ENCODE data around the gene WDR86.

Gene WDR86

GRCh38 chr7:151424799-151425198 is 15.0 kb upstream of the WDR86 start:
- Histone ChIP-seq H3F3A (ENCODE audit: insufficient read depth, low read length) (peaks cover 10% of the 10 kb centered on the region), H3K4me2 (ENCODE audit: low read depth, low read length) (no peak overlapping the region), H3K9ac (ENCODE audit: low read length) (no peak overlapping the region), H3K4me1 (ENCODE audit: low read length) (peaks cover 10% of the 10 kb centered on the region), H3K36me3 (replicated peaks; ENCODE audit: insufficient read depth, low read length) (no peaks in the 10 kb centered on the region), H3K27me3 (replicated peaks; ENCODE audit: insufficient read depth, low read length) (no peaks in the 10 kb centered on the region; the same call in 1 of the 2 replicates), H3K9me2 (replicated peaks; ENCODE audit: insufficient read depth, low read length) (no peaks in the 10 kb centered on the region), H2AFZ (ENCODE audit: low read length) (no peak overlapping the region), H3K79me2 (ENCODE audit: low read length) (no peaks in the 10 kb centered on the region), H3K27ac (ENCODE audit: low read length) (no peak overlapping the region), H3K4me3 (ENCODE audit: low read length) (no peak overlapping the region), H3K9me3 (replicated peaks; ENCODE audit: insufficient read depth, low read length) (no peaks in the 10 kb centered on the region), H4K20me1 (ENCODE audit: insufficient read depth, low read length) (no peaks in the 10 kb centered on the region)
- no peak for TF ChIP-seq EZH2 (optimal IDR thresholded peaks at IDR 0.05; ENCODE audit: low read depth, low read length)
- no peak for TF ChIP-seq CTCF (IDR thresholded peaks at IDR 0.05; ENCODE audit: low read length)
- no peak for TF ChIP-seq EZH2phosphoT487 (IDR thresholded peaks at IDR 0.05; ENCODE audit: low read length)
- DNase-seq, result no peak

- TF ChIP-seq EZH2 (optimal IDR thresholded peaks at IDR 0.05; ENCODE audit: low read depth, low read length), result no peak
- no peak for TF ChIP-seq EZH2phosphoT487 (IDR thresholded peaks at IDR 0.05; ENCODE audit: low read length)
- TF ChIP-seq CTCF (IDR thresholded peaks at IDR 0.05; ENCODE audit: low read length), result no peak
- peaks cover 2% of the 10 kb centered on the region for H3K4me1 ChIP-seq (ENCODE audit: low read length)
- peaks cover 1% of the 10 kb centered on the region; the same call in 1 of the 2 replicates for H3F3A ChIP-seq (ENCODE audit: insufficient read depth, low read length)
- H3K79me2 ChIP-seq (ENCODE audit: low read length), result no peaks in the 10 kb centered on the region
- H3K36me3 ChIP-seq (replicated peaks; ENCODE audit: insufficient read depth, low read length), result no peaks in the 10 kb centered on the region
- H3K4me3 ChIP-seq (ENCODE audit: low read length), result no peak overlapping the region
- DNase-seq, result no peak
- H2AFZ ChIP-seq (ENCODE audit: low read length), result no peak overlapping the region
- H3K9me3 ChIP-seq (replicated peaks; ENCODE audit: insufficient read depth, low read length), result no peaks in the 10 kb centered on the region
- H4K20me1 ChIP-seq (ENCODE audit: insufficient read depth, low read length), result no peaks in the 10 kb centered on the region
- H3K9me2 ChIP-seq (replicated peaks; ENCODE audit: insufficient read depth, low read length), result no peaks in the 10 kb centered on the region
- H3K4me2 ChIP-seq (ENCODE audit: low read depth, low read length), result no peak overlapping the region
- no peaks in the 10 kb centered on the region; the same call in 1 of the 2 replicates for H3K27me3 ChIP-seq (replicated peaks; ENCODE audit: insufficient read depth, low read length)
- no peak overlapping the region for H3K27ac ChIP-seq (ENCODE audit: low read length)
- H3K9ac ChIP-seq (ENCODE audit: low read length), result no peak overlapping the region
Measured at GRCh38 chr7:151423936-151424335, 14.1 kb upstream of the WDR86 start.

GRCh38 chr7:151423226-151423625 is 13.4 kb upstream of the WDR86 start:
- Histone ChIP-seq H2AFZ (ENCODE audit: low read length) (no peak overlapping the region), H4K20me1 (ENCODE audit: insufficient read depth, low read length) (no peaks in the 10 kb centered on the region), H3K79me2 (ENCODE audit: low read length) (no peaks in the 10 kb centered on the region), H3K27ac (ENCODE audit: low read length) (no peak overlapping the region), H3K9me2 (replicated peaks; ENCODE audit: insufficient read depth, low read length) (no peaks in the 10 kb centered on the region), H3K9me3 (replicated peaks; ENCODE audit: insufficient read depth, low read length) (no peaks in the 10 kb centered on the region), H3K27me3 (replicated peaks; ENCODE audit: insufficient read depth, low read length) (no peaks in the 10 kb centered on the region; the same call in 1 of the 2 replicates), H3K9ac (ENCODE audit: low read length) (no peak overlapping the region), H3F3A (ENCODE audit: insufficient read depth, low read length) (no peaks in the 10 kb centered on the region), H3K4me3 (ENCODE audit: low read length) (no peak overlapping the region), H3K4me1 (ENCODE audit: low read length) (no peaks in the 10 kb centered on the region), H3K36me3 (replicated peaks; ENCODE audit: insufficient read depth, low read length) (no peaks in the 10 kb centered on the region), H3K4me2 (ENCODE audit: low read depth, low read length) (no peak overlapping the region)
- no peak for TF ChIP-seq CTCF (IDR thresholded peaks at IDR 0.05; ENCODE audit: low read length)
- TF ChIP-seq EZH2 (optimal IDR thresholded peaks at IDR 0.05; ENCODE audit: low read depth, low read length), result no peak
- no peak for TF ChIP-seq EZH2phosphoT487 (IDR thresholded peaks at IDR 0.05; ENCODE audit: low read length)
- no peak for DNase-seq

Measured in MM.1S (cell line).